Measurements from ENCODE around the gene PRKAR1B.

PRKAR1B gene

DNA sequence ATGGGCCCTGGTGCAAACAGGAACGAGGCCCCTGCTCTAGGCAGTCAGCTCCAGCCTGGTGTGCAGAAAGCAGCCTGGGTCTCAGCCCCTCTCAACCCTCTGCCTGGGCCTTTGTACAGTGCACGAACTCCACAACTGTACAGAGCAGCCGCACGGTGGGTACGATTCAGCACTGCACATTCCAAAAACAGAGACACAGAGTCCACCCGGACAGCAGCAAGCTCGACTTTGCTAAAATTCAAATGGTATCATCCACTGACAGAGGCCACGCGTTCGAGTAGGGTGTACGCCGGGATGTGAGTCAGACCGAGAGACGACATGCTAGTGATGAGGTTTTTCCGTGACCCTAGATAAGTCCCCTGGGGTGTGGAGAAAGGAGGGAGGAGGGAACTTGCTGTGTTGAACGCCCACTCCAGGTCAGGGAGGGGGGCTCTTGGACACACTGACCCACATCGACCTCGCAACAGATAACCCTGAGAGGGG, 141.8 kb downstream of the PRKAR1B start:
- peak; percentile 45 for DNase-seq

DNA sequence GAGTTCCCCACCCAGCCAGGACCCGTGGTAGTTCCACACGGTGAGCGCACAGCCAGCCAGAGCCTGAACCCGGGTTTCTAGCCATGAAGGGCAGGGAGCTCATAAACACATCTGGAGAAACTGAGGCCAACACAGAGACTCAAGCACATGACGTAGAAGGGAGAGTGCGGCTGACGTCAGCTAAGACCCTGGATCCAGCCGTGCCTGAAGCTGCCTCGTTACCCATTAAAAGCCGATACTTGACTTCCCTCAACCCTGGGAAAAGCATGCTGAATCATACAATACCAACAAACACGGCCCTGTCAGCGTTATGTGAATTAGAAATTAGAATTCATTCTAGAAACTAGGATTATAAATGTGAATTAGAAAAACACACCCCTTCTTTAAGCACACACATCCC, 142.3 kb downstream of the PRKAR1B start:
- no peak for DNase-seq

DNA sequence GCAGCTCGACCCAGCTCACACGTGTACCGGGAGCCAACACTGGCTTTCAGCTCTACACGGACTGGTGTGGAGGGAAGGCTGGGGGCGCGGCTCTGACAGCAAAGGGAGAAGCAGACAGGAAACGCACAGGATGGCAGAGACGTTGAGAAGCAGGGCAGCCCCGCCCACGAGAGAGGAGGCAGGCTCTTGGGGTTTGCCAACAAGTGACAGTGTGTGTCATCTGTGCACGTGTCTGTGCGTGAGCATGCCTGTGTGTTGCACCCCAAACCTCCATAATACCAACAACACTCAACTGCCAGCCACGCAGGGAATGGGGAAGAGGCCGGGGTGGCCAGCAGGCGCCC, 143.0 kb downstream of the PRKAR1B start:
- peak; percentile 96 for DNase-seq

DNA sequence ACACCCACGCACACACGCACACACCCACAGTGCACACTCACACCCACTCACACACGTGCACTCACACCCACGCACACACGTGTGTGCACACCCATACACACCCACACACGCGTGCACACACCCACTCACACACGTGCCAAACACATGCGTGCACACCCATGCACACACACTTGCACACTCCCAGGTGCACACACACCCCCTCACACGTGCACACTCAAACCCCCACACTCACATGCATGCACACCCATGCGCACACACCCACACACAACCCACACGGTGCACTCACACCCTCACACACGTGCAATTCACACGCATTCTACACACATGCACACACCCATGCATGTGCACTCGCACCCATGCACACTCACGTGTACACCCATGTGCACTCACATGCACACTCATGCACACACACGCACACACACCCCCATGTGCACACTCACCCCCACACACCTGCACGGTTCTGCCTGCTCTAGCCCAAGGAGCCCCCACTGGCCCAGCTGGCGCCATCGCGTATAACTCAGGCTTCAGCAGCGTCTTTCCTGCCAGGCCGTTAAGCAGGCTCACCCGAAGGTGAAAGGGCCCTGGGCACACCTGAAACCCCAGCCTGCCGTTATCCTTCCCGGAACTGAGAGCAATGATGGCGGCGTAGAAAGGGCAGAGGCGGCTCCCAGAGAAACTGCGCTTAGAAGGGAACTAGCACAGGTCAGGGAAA, 143.5 kb downstream of the PRKAR1B start:
- no peak for DNase-seq

DNA sequence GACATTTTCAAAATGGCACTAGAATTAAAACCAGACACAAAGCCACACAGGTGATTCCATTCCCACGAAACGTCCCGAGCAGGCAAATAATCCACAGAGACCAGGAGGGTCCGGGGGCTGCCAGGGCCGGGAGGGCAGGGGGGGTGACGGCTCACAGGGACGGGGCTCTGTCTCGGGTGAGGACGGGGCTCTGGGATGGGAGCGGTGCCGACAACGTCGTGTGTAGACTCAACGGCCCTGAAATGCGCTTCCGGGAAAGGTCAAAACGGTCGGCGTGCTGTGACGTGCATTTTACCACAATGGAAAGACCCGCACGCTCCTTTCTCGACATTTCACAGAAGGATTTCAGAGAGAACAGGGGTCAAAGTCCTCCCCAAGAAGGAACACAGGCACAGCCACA, 144.2 kb downstream of the PRKAR1B start:
- no peak for DNase-seq

DNA sequence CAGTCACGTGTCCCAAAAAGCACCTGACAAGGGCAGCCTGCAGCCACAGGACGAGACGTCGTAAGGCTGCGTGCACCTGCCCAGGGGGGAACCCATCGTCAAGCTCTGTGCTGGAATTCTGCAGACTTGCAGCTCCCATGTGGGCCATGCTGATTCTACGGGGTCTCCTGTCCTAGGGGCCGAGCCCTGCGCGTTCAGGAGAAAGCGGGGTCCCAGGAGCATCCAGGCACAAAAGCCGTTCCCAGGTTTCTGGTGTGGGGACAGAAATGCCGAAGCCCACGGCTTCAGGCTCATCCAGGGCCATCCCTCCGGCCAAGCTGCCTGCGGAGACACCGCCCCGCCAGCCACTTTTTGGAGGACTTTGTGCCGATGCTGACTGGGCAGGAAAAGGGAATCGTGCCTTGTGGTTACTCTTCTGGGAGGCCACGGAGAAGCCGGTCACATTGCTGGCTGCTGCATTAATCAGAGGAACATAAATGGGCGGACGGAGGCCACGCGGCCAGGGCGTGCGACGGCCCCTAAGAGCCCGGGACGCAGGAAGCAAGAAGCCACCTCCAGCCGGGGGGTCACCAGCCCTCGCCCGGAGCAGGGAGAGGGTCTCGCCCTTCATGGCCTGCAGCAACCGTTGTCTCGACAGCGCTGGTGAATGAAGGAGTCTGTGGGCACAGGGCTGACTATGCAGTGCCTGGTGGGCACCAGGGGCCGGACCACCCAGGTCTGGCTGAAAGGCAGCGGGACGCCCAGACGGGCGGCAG, 144.8 kb downstream of the PRKAR1B start:
- DNase-seq, result no peak

DNA sequence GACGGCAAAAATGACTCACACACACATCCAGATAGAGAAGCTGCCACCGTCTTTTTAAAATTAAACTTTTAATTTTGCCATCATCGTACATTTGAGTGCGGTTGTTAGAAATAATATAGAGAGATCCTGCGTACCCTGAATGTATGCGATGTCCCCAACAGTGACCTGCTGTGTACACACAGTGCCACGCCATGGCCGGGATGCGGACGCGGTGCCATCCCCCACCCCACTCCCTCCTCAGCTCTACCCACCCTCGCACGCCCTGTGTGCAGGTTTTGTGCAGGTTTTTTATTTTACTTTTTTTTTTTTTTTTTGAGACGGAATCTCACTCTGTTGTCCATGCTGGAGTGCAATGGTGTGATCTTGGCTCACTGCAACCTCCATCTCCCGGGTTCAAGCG, 148.7 kb downstream of the PRKAR1B start:
- no peak for DNase-seq

DNA sequence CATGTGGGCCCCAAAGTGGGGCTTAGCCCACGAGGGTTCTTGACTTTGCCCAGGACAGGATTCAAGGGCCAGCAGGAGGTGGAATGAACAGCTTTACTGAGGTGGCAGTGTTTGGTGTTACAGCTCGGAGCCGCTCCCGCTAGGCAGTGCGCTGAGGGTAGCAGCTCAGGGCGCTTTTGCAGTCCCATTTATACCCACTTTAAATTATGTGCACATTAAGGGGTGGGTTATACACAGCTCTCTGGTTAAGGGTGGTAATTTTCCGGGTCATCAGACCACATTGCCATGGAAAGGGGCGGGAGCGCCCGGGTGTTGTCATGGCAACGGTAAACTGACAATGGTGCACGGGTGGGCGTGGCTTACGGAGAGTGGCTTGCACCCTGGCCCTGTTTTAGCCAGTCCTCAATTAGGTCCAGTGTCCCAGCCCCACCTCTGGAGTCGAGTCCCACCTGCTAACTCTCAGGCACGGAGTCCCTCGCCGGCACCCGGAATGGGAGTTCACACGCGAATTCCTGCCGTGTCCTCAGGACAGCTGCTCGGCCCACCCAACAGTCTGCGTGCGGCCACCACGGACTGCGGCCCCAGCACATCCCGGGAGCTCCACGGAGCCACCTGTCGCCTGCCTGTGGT, 149.2 kb downstream of the PRKAR1B start:
- DNase-seq, result no peak

DNA sequence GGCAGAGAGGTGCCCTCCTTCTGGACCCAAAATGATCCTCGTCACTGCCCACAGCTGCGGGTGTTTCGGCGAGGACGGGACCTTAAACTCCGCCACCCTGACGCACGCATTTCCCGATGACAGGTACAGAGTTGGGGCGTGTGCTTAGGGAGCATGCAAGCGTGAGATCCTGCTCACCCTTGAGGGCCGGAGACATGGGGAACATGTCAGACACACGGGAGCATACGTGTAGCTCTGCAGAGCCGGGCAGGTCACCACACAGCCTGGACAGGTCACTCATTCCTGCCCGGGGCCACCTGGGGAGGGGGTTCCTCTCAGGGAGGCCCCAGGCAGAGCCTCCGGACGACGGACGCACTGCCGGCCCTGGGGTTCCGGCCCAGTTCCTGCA, 149.8 kb downstream of the PRKAR1B start:
- no peak for DNase-seq

DNA sequence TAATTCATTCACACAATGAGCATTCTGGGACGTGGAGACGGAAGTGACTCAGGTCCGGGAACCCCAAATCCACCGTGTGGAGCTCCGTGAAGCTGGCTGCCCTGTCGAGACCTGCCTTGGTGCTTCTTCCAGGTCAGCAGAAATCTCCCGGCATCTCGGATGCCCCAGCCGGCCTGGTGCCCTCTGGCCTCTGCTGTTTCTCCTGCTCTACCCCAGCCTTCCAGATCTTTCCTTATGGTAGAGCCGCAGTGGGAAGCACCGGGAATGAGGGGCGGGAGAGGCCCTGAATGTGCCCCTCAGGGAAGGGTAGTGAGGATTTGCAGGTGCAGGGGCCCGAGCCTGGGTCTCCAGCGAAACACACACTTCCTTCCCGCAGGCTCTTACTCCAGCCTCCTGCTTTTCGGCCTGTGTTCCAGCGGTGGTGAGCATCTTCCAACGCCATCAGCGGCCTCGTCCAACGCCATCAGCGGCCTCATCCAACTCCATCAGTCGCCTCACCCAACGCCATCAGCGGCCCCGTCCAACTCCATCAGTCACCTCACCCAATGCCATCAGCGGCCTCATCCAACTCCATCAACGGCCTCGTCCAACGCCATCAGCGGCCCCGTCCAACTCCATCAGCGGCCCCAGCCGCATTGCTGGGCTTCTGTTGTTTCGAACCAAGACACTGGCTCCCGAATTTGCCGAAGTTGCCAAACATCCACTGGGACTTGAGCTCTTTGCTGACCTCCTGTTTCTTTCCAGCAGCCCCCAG, 150.4 kb downstream of the PRKAR1B start:
- DNase-seq, result no peak

DNA sequence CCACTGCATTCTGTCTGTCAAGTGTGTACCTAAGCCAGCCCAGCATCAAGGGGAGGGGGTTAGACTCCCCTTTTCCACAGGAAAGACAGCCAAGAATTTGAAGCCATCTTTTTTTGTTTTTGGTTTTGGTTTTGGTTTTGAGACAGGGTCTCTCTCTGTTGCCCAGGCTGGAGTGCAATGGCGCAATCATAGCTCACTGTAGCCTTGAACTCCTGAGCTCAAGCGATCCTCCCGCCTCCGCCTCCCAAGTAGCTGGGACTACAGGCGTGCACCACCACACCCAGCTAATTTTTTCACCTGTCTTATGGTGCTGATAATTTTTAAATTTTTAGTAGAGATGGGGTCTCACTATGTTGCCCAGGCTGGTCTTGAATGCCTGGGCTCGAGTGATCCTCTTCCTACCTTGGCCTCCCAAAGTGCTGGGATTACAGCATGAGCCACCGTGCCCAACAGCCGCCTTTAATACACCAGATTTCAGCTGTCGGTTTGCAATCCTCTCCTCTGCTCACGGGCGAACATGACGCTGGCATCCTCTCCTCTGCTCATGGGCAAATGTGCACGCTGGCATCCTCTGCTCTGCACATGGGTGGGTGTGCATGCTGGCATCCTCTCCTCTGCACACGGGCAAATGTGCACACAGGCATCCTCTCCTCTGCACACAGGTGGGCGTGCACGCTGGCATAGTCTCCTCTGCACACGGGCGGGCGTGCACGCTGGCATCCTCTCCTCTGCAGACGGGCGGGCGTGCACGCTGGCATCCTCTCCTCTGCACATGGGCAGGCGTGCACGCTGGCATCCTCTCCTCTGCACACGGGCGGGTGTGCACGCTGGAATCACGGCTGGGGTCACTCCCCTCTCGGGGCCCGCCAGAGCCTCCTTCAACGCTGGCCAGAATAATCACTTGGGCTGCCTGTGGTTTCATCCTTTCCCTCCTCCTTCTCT, 151.4 kb downstream of the PRKAR1B start:
- no peak for DNase-seq

DNA sequence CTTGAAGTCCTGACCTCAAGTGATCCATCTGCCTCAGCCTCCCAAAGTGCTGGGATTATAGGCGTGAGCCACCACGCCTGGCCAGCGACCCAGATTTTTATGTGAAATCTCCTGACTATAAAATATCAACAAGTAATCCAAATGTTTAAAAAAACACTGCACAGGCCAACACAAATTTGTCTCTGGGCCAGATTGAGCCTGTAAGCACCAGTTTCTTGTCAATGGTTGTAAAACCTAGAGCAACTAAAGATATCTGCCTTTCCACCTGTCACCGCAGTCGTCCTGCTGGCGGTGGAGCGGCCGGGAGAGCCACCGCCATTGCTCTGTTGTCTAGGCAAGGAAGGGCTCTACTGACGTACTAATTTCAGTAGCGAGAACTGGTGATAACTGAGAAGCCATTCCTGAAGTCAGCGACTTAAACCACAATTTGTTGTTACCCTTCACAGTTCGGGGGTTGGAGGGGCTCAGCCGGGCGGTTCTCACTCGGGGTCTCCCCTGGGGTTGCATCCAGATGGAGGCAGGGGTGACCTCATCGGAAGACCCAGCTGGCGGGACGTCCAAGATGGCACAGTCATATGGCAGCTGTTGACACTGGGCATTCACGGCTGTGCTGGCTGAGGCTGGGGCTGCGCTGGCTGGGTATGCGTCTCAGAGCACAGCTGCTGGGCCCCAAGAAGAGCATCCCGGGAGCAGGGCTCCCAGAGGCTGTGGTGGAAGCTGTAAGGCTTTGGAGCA, 152.3 kb downstream of the PRKAR1B start:
- DNase-seq, result no peak

DNA sequence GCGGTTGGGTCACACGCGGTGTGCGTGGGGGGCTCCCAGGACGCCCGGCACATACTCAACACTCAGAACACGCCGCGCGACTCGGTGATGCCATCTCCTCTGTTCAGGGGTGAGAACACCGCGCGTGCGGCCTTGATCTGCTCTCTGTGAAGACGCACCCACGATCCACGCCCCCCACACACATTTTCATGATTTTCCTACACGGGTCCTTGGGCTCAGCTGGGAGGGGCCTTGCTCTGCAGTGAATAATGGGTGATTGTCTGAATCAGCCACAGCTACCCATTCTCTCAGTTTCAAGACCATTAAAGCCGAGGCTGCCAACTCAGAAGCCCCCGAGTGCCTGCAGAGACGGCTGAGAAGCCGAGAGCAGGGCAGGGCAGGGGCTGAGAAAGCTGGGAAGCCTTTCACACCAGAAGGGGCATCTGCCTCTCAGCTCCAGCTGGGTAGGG, 153.1 kb downstream of the PRKAR1B start:
- no peak for DNase-seq

DNA sequence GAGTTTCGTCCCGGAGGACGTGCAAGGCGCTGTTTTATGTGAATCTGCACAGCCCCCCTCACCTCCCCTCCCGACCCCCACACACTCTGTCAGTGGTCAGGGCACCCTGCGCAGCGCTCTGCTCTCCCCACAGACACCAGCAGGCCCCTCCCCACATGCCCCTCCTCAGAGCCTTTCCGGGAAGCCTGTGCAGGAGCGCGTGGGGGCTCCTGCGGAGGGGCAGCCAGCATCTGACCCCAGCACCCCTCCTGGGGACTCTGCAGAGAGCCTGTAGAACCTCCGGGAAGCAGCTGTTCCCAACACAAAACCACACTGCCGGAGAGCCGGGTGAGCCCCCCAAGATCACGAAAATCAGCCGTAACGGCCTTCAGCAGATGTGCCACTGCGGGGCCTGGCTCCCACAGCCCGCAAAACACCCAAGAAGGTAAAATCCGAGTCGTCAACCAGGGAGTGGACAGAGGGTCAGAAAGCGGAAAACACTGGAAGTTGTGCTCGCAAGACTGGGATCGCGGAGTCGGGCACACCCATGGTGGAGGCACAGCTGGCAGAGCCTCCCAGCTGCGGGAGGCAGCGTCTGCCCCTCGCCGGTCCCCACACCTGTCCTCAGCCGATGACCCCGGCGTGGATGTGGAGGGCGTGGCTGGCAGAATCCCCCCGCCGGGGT, 153.7 kb downstream of the PRKAR1B start:
- no peak for DNase-seq

DNA sequence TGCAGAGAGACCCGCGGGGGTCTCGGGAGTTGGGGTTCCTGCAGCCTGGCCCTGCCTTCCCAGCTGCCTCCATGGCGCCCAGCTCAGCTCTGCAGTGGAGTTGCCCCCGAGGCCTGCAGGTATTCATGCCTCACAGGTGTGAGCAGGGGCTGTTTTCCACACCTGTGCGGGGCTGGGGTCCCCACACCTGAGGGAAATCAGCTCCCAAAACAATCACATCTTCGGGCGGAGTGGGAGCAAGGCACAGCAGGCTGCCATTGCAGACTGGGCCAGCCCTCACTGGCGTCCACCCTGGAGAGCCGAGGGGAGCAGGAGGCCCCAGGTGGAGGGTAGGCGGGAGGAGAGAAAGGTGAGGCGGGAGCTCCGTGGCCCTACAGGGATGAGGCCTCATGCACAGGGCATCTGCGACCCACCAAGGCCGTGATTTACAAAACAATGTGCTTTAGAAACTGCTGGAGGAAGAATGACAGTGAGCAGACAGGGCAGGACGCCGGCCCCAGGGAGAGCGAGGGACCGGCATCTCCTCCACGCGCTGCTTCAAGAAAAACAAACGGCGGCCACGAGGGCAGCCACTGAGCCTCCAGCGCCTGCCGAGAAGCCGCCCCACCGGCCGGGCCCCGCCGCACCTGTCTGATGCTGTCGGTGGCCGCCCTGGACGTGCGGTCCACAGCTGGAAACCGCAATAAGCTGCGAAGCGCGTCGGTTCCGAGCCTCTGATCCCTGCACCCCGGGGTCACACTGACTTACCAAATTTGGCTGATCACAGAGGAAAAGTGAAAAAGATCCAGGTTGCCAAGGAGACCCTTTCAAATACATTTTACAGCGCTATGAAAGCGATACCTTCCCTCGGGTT, 154.4 kb downstream of the PRKAR1B start:
- no peak for DNase-seq

DNA sequence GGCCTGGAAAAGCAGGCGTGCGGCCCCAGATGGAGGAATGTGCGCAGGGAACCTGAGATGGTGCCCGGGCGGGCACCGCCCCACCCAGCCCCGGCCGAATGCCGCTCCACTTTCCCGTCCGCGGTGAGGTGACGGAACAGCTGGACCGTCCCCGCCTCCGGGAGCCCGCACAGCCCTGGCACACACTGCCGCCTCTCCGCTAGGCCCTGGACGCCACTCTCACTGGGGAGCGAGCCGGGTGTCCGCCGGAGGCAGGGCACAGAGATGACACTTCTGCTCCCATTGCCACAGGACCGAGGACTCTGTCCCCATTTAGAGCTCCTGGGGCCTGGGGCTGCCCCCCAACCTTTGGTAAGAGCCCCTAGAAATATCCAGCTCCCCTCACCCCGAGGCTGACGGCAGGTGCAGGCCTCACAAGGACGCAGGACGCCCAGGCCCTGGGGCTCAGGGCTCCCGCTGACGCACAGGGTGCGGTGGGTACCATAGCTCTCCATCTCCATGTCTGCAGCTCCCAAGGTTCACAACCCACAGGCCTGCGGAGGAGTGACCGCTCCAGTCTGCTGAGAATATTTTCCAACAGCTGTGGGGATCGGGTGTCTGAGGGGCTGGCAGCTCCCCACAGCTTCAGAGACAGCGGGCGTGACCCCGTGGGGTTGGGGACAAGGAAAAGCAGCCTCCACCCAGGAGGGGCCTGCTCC, 155.2 kb downstream of the PRKAR1B start:
- DNase-seq, result no peak

DNA sequence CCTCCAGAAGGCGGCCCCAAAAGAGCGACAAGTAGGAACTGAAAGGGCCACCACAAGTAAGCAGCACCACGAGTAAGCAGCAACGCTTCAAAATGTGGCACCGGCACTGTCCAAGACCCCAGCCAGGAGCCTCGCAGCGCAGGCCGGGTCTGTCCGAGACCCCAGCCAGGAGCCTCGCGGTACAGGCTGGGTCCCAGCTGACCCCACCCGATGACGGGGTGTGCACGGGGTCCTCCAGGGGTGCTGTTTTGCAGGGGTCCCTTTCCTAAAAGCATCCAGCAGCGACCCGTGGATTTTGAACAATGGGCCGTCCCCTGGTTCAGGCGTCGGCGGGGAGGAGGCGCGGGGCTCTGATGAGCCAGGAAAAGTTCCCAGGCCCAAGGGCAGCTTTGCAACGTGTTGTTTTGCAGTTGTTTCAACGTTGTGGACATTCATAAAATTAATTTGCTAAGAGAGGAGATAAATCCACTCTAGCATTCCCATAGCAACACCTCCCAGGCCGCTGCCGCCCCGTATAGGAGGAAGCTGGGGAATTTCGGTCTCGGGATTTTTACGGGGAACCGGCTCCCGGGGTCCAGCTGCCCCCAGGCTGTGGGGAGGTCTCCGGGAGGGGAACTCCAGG, 155.9 kb downstream of the PRKAR1B start:
- DNase-seq, result no peak

DNA sequence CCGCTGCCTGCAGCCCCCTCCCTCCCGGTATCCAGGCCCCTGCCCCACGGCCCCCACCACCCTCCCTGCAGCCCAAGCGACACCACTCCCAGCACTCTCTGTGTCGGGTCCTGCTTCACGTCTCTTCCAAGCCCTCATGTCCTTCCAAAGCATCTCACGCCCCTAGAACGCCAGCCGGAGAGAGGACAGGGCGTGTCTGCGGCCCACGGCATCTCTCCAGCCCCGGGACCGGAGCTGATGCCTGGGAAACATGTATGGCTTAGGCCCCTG, 156.3 kb downstream of the PRKAR1B start:
- DNase-seq, result no peak

Data from CD4-positive, alpha-beta T cell treated with Interleukin-17A for 4 hours (primary cell).